Mononuclear cell (primary cell): ENCODE results near the gene KMT2E. TPM values are rescaled to one million over a fixed set of nuclear protein-coding genes. Genes with fewer than 3 reads are reported as not detected.

Experiments
- H3K27me3 ChIP-seq: 2 replicates; pipeline ENCODE4 v1.6.0; 2011; ENCODE audit warnings: low read length, control low read depth; ENCODE audit not compliant: insufficient read depth
- H3K4me1 ChIP-seq: 2 replicates; pipeline ENCODE4 v1.5.1; 2011; ENCODE audit warnings: mild to moderate bottlenecking, low read length, control low read depth; ENCODE audit not compliant: insufficient read depth
- H3K4me3 ChIP-seq: 2 replicates; pipeline ENCODE4 v1.5.1; 2011; ENCODE audit warnings: mild to moderate bottlenecking, low read length, moderate library complexity
- H3K9me3 ChIP-seq: 2 replicates; pipeline ENCODE4 v1.5.1; 2011; ENCODE audit warnings: low read depth, mild to moderate bottlenecking, control low read depth, low read length
- total RNA-seq: library from RNA; depleted of rRNA; stranded (reverse); fragments of >200 nt; gene quantifications from one replicate; pipeline ENCODE4 v1.2.3, GENCODE V29; 2012

Gene KMT2E
- total RNA-seq, 1 donor: 497 TPM

GRCh38 chr7:105157278-105157677, 143.3 kb downstream of the KMT2E start:
- Histone ChIP-seq H3K9me3 (no peaks in the 10 kb centered on the region), H3K27me3 (no peaks in the 10 kb centered on the region), H3K4me3 (no peak overlapping the region), H3K4me1 (no peaks in the 10 kb centered on the region)

DNA sequence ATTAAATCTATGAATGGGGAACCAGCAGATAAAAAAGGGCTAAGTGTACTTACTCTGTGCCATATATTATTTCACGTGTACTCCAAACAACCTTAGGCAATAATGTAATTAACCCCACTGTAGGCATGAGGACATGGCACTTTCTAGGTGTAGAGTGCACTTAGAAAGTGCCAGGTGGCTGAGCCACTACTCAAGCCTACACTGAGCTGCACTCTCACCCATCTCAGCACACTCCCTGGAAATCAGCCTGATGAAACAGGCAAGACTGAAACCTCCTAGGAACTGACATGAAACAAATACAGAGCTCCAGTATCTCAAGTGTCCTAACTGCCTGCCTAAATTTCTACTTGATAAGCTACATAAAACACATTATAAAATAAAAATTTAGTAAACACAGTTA, 147.4 kb downstream of the KMT2E start:
- H3K4me1 ChIP-seq: no peaks in the 10 kb centered on the region
- H3K9me3 ChIP-seq: no peaks in the 10 kb centered on the region
- H3K27me3 ChIP-seq: no peaks in the 10 kb centered on the region

More for the DNA sequence above, 147.4 kb downstream of the KMT2E start:
- H3K4me3 ChIP-seq: no peak overlapping the region
